MM.1S (cell line): ENCODE data around the gene COMP.
"Not testable (repeated sequence)": the region's sequence is repeated elsewhere in the genome, so short reads cannot be mapped to it uniquely, and the experiment has no call there.

Experiments
- DNase-seq: peaks from one replicate; pipeline ENCODE4 v3.0.0-alpha.2; 2015
- H2AFZ ChIP-seq: fragments of 300-600 bp; sonication (generic); 2 replicates; pipeline ENCODE4 v1.6.0; 2016; ENCODE audit warnings: antibody characterized with exemption, low read length
- H3F3A ChIP-seq: fragments of 300-600 bp; sonication (generic); 2 replicates; pipeline ENCODE4 v1.6.1; 2016; ENCODE audit warnings: mild to moderate bottlenecking, antibody characterized with exemption, low read length, moderate library complexity, mixed read lengths; ENCODE audit not compliant: insufficient read depth
- H3K27ac ChIP-seq: fragments of 300-600 bp; sonication (generic); 2 replicates; pipeline ENCODE4 v1.5.1; 2016; ENCODE audit warnings: mild to moderate bottlenecking, low read length
- H3K27me3 ChIP-seq: fragments of 300-600 bp; sonication (generic); replicated peaks from 2 replicates; pipeline ENCODE4 v1.6.0; 2016; ENCODE audit warnings: low read length; ENCODE audit not compliant: insufficient read depth
- H3K36me3 ChIP-seq: fragments of 300-600 bp; sonication (generic); replicated peaks from 2 replicates; pipeline ENCODE4 v1.6.1; 2016; ENCODE audit warnings: mild to moderate bottlenecking, low read length, mixed read lengths; ENCODE audit not compliant: insufficient read depth
- H3K4me1 ChIP-seq: fragments of 300-600 bp; sonication (generic); 2 replicates; pipeline ENCODE4 v1.6.1; 2016; ENCODE audit warnings: low read length, mixed read lengths
- H3K4me2 ChIP-seq: fragments of 300-600 bp; sonication (generic); 2 replicates; pipeline ENCODE4 v1.6.0; 2016; ENCODE audit warnings: low read depth, low read length
- H3K4me3 ChIP-seq: fragments of 300-600 bp; sonication (generic); 2 replicates; pipeline ENCODE4 v1.5.1; 2016; ENCODE audit warnings: low read length, mixed read lengths
- H3K79me2 ChIP-seq: fragments of 300-600 bp; sonication (generic); 2 replicates; pipeline ENCODE4 v1.6.1; 2016; ENCODE audit warnings: mixed run types, low read length, mixed read lengths
- H3K9ac ChIP-seq: fragments of 300-600 bp; sonication (generic); 2 replicates; pipeline ENCODE4 v1.6.1; 2016; ENCODE audit warnings: low read length, mixed read lengths
- H3K9me2 ChIP-seq: fragments of 300-600 bp; sonication (generic); replicated peaks from 2 replicates; pipeline ENCODE4 v1.6.1; 2016; ENCODE audit warnings: mild to moderate bottlenecking, low read length, mixed read lengths; ENCODE audit not compliant: insufficient read depth
- H3K9me3 ChIP-seq: fragments of 300-600 bp; sonication (generic); replicated peaks from 2 replicates; pipeline ENCODE4 v1.6.1; 2016; ENCODE audit warnings: mild to moderate bottlenecking, low read length, mixed read lengths; ENCODE audit not compliant: insufficient read depth
- H4K20me1 ChIP-seq: fragments of 300-600 bp; sonication (generic); 2 replicates; pipeline ENCODE4 v1.6.1; 2016; ENCODE audit warnings: mild to moderate bottlenecking, low read length, moderate library complexity, mixed read lengths; ENCODE audit not compliant: insufficient read depth
- CTCF ChIP-seq: fragments of 300-600 bp; sonication (generic); IDR thresholded peaks from 2 replicates; pipeline ENCODE4 v1.5.1; 2016; ENCODE audit warnings: antibody characterized with exemption, low read length, mixed read lengths
- EZH2 ChIP-seq: fragments of 300-600 bp; sonication (generic); optimal IDR thresholded peaks from 2 replicates; pipeline ENCODE3; 2017; ENCODE audit warnings: low read depth, mild to moderate bottlenecking, antibody characterized with exemption, low read length, mixed read lengths
- EZH2phosphoT487 ChIP-seq: fragments of 300-600 bp; sonication (generic); IDR thresholded peaks from 2 replicates; pipeline ENCODE4 v1.6.1; 2018; ENCODE audit warnings: antibody characterized with exemption, low read length

COMP gene

DNA sequence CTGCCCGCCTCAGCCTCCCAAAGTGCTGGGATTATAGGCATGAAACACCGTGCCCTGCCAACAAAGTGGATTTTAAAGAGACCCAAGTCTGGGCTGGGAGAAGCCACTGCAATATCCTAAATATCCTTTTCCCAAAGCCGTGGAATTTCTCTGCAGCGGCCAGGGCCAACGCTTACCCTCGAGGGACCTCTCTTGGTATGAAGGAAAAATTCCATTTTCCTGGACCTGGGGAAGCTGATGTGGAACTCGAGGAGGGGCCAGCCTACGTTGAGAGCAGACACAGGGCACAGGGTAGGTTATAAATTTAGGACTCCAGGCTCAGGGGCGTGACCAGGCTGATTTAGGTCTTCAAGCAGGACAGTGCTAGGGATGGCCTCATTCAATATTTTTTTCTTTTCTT is 23.0 kb upstream of the COMP start:
- H2AFZ ChIP-seq, result no peak overlapping the region
- no peaks in the 10 kb centered on the region for H4K20me1 ChIP-seq
- H3F3A ChIP-seq, result no peaks in the 10 kb centered on the region
- H3K79me2 ChIP-seq, result no peaks in the 10 kb centered on the region
- H3K36me3 ChIP-seq, result no peaks in the 10 kb centered on the region
- no peak for TF ChIP-seq CTCF
- H3K4me1 ChIP-seq, result no peaks in the 10 kb centered on the region
- no peaks in the 10 kb centered on the region for H3K9me2 ChIP-seq
- no peak overlapping the region for H3K4me2 ChIP-seq
- H3K27me3 ChIP-seq, result peaks cover 33% of the 10 kb centered on the region
- DNase-seq, result no peak
- H3K27ac ChIP-seq, result no peak overlapping the region
- H3K9me3 ChIP-seq, result no peaks in the 10 kb centered on the region
- no peak overlapping the region for H3K9ac ChIP-seq
- H3K4me3 ChIP-seq, result no peak overlapping the region

GRCh38 chr19:18811638-18812037 is 20.5 kb upstream of the COMP start:
- not testable (repeated sequence) for H3K79me2 ChIP-seq, H4K20me1 ChIP-seq, H3F3A ChIP-seq, H3K36me3 ChIP-seq, H3K4me2 ChIP-seq, H3K9me2 ChIP-seq, H3K9ac ChIP-seq, H3K4me1 ChIP-seq, H3K9me3 ChIP-seq, DNase-seq, H3K27ac ChIP-seq, H3K4me3 ChIP-seq, H2AFZ ChIP-seq
- peaks cover 50% of the 10 kb centered on the region for H3K27me3 ChIP-seq

DNA sequence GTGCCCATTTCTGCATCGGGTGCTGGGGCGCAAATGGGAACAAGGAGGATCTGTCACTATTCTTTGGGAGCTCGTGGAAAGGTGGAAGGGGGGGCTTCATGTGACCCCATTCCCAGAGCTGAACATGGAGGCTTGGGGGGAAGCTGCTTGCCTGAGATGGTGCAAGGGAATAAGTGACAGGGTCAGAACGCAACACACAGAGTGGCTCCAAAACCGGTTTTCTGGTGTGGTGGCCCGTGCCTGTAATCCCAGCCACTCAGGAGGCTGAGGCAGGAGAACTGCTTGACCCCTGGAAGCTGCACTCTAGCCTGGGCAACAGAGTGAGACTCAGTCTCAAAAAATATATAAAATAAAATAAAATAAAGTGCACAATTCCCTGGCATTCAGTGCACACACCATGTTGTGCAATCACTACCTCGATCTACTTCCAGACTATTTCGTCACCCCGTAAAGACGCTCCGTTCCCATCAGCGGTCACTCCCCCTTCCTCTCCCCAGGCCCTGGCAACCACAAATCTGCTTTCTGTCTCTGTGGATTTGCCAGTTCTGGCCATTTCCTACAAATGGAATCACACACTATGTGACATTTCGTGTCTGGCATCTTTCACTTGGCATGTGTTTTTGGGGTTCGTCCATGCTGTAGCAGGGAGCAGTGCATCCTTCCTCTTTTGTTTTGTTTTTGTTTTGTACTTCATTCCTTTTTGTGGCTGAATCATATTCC is 18.2 kb upstream of the COMP start:
- no peak for DNase-seq
- H3K4me2 ChIP-seq, result no peak overlapping the region
- no peak overlapping the region for H3K4me3 ChIP-seq

DNA sequence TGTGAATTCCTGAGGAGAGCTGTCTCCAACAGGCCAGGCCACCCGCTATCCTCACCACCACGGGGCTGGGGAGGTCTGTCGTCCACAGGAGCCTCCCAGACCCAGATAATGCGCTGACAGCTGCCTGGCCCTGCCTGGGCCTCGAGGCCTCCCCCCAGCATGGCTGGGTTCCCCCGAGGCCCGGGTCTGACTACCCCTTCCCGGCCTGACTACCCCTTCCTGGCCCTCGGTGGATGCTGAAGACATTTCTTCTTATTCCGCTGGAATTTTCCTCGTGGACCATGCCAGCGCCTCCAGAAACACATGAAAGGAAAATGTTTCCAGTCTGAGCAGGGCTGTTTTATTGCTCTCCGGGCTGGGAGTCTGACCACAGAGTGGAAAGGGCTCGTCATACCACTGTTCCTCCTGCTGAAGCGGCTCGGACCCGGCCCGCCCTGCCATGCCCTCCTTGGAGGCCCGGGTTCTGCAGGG is 16.8 kb upstream of the COMP start:
- TF ChIP-seq EZH2 (no peak), EZH2phosphoT487 (no peak), CTCF (no peak)
- no peak for DNase-seq
- H3K27me3 ChIP-seq, result peaks cover 57% of the 10 kb centered on the region

More for the DNA sequence above, 18.2 kb upstream of the COMP start:
- no peaks in the 10 kb centered on the region for H3K9me3 ChIP-seq
- TF ChIP-seq CTCF (no peak), EZH2 (no peak), EZH2phosphoT487 (no peak)
- peaks cover 53% of the 10 kb centered on the region for H3K27me3 ChIP-seq
- no peak overlapping the region for H3K27ac ChIP-seq
- H2AFZ ChIP-seq, result no peak overlapping the region
- H3K79me2 ChIP-seq, result no peaks in the 10 kb centered on the region
- H3F3A ChIP-seq, result no peaks in the 10 kb centered on the region
- H3K4me1 ChIP-seq, result no peaks in the 10 kb centered on the region
- H3K9ac ChIP-seq, result no peak overlapping the region
- no peaks in the 10 kb centered on the region for H4K20me1 ChIP-seq
- no peaks in the 10 kb centered on the region for H3K9me2 ChIP-seq
- no peaks in the 10 kb centered on the region for H3K36me3 ChIP-seq

More for the DNA sequence above, 16.8 kb upstream of the COMP start:
- Histone ChIP-seq H3F3A (no peaks in the 10 kb centered on the region), H3K9me3 (no peaks in the 10 kb centered on the region), H3K9me2 (no peaks in the 10 kb centered on the region), H3K4me2 (no peak overlapping the region), H3K4me1 (no peaks in the 10 kb centered on the region), H3K9ac (no peak overlapping the region), H4K20me1 (no peaks in the 10 kb centered on the region), H3K36me3 (no peaks in the 10 kb centered on the region), H2AFZ (no peak overlapping the region), H3K4me3 (no peak overlapping the region), H3K79me2 (no peaks in the 10 kb centered on the region), H3K27ac (no peak overlapping the region)
